HL-60 (cell line): ENCODE data around the gene SCN5A.

Experiments
- POLR2AphosphoS5 ChIP-seq: IDR thresholded peaks from 2 replicates; pipeline ENCODE4 v1.6.1; 2012; ENCODE audit warnings: low read depth
- TF ChIP-seq, protein P1 (sequence below): IDR thresholded peaks from one replicate; pipeline ENCODE4 v1.5.1; 2011; ENCODE audit warnings: low read length, control low read depth, inconsistent platforms; ENCODE audit not compliant: insufficient read depth
- TF ChIP-seq, protein P2 (sequence below): IDR thresholded peaks from 2 replicates; pipeline ENCODE4 v1.6.1; 2012; ENCODE audit warnings: low read depth; ENCODE audit not compliant: insufficient replicate concordance

DNA sequence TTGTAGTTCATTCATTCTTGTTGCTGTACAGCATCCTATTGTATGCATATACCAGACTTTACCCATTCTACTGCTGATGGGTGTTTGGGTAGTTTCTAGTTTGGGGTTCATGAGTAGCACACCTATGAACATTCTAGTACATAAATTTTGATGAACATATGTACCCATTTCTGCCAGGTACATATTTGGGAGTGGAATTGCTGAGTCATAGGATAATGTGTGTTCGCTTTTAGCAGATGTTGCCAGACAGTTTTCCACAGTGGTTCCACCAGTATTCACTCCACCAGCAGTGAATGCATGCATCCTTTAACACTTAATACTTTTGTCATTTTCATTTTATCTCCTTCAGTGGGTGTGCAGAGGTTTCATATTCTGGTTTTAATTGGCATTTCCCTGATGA is 3.4 kb upstream of the SCN5A start:
- TF ChIP-seq, protein P1, sequence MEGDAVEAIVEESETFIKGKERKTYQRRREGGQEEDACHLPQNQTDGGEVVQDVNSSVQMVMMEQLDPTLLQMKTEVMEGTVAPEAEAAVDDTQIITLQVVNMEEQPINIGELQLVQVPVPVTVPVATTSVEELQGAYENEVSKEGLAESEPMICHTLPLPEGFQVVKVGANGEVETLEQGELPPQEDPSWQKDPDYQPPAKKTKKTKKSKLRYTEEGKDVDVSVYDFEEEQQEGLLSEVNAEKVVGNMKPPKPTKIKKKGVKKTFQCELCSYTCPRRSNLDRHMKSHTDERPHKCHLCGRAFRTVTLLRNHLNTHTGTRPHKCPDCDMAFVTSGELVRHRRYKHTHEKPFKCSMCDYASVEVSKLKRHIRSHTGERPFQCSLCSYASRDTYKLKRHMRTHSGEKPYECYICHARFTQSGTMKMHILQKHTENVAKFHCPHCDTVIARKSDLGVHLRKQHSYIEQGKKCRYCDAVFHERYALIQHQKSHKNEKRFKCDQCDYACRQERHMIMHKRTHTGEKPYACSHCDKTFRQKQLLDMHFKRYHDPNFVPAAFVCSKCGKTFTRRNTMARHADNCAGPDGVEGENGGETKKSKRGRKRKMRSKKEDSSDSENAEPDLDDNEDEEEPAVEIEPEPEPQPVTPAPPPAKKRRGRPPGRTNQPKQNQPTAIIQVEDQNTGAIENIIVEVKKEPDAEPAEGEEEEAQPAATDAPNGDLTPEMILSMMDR, result no peak
- TF ChIP-seq POLR2AphosphoS5, result no peak
- TF ChIP-seq, protein P2, sequence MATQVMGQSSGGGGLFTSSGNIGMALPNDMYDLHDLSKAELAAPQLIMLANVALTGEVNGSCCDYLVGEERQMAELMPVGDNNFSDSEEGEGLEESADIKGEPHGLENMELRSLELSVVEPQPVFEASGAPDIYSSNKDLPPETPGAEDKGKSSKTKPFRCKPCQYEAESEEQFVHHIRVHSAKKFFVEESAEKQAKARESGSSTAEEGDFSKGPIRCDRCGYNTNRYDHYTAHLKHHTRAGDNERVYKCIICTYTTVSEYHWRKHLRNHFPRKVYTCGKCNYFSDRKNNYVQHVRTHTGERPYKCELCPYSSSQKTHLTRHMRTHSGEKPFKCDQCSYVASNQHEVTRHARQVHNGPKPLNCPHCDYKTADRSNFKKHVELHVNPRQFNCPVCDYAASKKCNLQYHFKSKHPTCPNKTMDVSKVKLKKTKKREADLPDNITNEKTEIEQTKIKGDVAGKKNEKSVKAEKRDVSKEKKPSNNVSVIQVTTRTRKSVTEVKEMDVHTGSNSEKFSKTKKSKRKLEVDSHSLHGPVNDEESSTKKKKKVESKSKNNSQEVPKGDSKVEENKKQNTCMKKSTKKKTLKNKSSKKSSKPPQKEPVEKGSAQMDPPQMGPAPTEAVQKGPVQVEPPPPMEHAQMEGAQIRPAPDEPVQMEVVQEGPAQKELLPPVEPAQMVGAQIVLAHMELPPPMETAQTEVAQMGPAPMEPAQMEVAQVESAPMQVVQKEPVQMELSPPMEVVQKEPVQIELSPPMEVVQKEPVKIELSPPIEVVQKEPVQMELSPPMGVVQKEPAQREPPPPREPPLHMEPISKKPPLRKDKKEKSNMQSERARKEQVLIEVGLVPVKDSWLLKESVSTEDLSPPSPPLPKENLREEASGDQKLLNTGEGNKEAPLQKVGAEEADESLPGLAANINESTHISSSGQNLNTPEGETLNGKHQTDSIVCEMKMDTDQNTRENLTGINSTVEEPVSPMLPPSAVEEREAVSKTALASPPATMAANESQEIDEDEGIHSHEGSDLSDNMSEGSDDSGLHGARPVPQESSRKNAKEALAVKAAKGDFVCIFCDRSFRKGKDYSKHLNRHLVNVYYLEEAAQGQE, result no peak
